NCI-H748 (cell line): Measurements from ENCODE around the gene XIRP1.
"Not testable (repeated sequence)": the region's sequence is repeated elsewhere in the genome, so short reads cannot be mapped to it uniquely, and the experiment has no call there.

Experiments
- DNase-seq: peaks from one replicate; lab custom pipeline; 2025; ENCODE audit not compliant: unreplicated experiment; lab: John Stamatoyannopoulos, UW

The XIRP1 gene

DNA sequence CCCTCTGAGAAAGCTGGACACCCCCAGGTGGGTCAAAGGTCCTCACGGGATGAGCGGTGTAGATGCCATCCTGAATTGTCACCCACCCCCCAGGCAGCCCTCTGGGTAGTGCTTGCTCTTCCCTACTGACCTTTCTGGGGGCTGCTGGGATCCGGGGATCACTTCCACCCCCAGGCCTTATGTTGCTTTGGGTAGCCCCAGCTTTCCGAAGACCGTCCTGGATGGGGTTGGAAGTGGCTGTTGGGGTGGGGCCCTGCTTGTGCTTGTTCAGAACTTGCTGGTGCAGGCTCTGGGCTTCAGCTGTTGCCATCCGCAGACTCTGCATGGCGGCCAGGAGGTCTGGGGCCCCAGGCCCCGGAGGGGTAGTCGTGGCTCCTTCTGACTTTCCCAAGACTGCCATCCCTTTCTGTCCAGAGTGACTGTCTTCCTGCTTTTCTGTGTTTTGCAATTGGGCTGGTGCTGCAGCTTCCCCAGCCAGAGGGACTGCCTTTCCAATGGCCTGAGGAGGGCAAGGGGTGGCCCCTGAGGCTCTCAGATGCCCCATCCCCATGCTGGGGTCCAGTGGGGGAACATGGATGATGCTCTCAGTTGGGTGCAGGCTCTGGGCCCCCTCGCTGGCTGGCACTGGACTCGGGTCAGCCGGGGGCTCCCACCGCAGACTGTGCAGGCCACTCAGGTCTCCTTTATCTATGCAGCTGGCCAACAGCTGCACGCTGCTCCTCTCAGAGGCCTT lies 6.3 kb downstream of the XIRP1 start:
- DNase-seq = no peak

- no peak for DNase-seq
Measured at GRCh38 chr3:39185326-39185958, 7.0 kb downstream of the XIRP1 start.

DNA sequence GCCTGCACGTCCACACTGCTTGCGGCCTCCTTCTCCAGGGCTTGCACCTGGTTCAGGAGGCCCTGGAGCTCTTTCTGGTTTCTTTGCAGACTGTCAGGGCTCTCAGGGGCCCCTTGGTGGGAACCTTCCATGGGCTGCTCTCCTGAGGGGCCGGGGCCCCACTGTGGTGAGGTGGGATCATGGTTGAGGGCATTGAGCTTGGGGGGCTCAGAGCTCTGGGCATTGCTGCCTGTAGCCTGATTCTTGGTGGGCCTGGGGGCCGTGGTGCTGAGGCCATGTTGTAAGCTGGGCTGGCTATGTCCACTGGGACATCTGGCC lies 7.5 kb downstream of the XIRP1 start:
- no peak for DNase-seq

- no peak for DNase-seq
Measured at GRCh38 chr3:39184081-39184967, 8.1 kb downstream of the XIRP1 start.

- no peak for DNase-seq
Measured at GRCh38 chr3:39183211-39184080, 8.9 kb downstream of the XIRP1 start.

DNA sequence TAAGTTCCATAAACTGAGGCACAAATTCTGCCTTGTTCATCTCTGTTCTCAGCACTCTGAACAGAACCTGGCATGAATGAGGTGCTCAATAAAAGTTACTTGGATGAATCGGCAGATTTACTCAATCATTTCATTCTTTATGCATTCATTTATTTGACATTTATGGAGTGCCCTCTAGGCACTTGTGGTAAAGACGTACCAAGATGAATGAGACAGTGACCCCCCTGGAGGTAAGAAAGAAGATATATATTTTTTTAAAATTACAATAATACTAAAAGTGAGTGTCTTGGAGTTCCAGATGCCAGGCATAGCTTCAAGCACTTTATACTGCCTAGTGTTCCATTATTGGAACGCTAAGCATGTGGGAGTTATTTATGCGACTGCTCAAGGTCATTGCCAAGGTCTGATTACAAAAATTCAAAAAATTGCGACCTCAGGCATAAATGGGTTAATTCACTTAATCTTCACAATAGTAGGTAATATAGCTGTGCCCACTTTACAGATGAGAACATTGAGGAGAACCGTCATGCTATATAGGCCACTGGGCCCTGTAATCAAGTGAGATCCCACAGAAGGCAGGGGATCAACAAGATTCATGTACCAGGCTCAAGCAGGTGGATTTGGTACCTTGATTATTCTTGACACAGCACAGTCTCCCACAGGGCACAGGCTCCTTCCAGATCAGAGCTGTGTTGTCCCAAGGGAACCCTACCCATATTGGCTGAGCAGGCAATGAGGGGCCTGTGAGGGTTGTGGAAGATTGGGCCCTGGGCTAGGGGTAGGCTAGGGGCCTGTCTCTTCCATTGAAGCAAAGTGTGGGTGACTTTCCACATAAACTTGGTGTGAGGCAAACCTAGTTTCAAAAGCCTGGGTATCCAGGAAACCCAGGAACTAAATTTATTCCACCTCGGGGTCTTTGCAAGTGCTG lies 10.7 kb downstream of the XIRP1 start:
- DNase-seq = no peak

- DNase-seq = peak; percentile 93
Measured at GRCh38 chr3:39180546-39181346, 11.6 kb downstream of the XIRP1 start.

- DNase-seq = no peak
Measured at GRCh38 chr3:39180183-39180545, 12.2 kb downstream of the XIRP1 start.

- no peak for DNase-seq
Measured at GRCh38 chr3:39178553-39178952, 13.8 kb downstream of the XIRP1 start.

DNA sequence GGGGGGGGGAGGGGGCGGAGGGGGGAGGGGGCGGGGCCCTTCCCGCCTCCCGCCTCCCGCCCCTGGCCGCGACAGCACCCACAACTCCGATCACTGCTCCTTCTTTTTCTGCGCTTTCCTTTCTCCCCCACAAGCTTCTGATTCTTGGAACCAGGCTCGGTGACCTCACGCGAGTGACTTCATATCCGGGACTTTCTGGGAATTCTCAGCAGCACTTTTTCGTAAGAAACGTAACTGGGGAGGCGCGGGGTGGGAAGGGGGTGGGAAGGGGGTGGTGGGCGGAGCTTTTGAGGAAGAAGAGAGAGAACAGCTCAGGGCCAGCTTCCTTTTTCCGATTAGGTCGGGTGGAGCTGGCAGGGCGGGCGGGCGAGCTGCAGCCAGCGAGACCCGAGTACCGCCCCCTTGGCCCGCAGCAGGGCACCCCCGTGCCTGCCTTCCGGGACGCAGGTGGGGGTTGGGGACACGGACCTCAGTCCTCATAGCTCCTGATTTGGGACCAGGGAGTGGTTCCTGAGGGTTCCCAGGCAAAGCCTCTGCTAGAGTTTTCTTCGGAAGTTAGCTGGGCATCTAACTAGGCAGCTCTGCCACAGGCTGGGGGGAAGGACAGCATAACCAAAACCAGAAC lies 14.6 kb downstream of the XIRP1 start:
- peak; percentile 69 for DNase-seq

DNA sequence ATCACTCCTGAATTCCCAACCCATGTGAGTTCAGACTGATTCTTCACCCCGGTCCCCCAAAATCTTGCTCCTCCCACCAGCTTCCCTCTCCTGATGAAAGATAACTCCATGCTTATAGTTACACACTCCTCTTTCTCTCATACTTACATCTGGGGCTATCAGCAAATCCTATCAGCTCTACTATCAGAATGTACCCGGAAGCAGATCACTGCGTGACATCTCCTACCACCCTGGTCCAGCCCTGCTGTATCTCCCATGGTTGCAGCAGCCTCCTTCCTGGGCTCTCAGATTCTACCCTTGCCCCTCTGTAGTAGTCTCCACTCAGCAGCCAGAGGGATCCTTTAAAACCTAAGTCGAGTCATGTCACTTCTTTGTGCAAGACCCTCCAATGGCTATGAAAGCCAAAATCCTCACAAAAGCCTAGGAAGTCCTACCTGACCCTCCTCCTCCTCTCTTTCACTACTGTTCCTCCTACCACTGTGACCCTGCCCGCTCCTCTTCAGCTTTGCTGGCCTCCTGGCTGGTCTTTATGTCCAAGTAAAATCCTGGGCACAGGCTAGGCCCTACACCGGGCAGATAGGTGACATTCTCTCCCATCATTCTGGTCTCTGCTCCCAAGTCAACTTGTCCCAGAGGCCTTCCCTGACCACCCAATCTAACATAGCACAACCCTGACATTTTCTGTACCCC lies 16.2 kb downstream of the XIRP1 start:
- DNase-seq = no peak

GRCh38 chr3:39173318-39174125 lies 18.9 kb downstream of the XIRP1 start:
- DNase-seq = no peak

GRCh38 chr3:39171860-39172259 lies 20.5 kb downstream of the XIRP1 start:
- DNase-seq = no peak

DNA sequence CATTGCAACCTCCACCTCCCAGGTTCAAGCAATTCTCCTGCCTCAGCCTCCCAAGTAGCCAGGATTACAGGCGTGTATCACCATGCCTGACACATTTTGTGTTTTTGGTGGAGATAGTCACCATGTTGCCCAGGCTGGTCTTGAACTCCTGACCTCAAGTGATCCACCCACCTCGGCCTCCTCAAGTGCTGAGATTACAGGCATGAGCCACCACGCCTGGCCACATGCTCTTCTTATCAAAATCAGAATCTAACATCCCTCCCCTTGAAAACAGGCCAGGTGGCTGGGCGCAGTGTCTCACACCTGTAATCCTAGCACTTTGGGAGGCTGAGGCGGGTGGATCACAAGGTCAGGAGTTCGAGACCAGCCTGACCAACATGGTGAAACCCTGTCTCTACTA lies 21.5 kb downstream of the XIRP1 start:
- not testable (repeated sequence) for DNase-seq

DNA sequence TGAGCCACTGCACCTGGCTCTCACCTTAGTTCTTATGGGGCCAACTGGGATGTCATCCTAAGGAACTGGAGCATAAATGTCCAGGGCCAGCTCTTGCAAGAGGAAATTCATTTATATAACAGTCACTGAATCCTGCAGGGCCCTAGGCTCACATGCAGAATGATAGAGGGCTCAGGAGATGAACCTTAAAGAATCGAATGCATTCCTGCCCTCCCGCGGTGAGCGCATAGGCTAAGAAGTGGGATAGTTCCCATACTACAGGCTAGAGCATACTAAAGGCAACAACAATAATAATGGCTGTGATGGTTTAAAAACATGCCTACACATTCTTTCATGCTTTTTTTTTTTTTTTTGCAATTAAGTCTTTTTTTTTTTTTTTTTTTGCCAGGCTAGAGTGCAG lies 21.9 kb downstream of the XIRP1 start:
- DNase-seq = no peak

GRCh38 chr3:39169712-39170111 lies 22.7 kb downstream of the XIRP1 start:
- DNase-seq = no peak

DNA sequence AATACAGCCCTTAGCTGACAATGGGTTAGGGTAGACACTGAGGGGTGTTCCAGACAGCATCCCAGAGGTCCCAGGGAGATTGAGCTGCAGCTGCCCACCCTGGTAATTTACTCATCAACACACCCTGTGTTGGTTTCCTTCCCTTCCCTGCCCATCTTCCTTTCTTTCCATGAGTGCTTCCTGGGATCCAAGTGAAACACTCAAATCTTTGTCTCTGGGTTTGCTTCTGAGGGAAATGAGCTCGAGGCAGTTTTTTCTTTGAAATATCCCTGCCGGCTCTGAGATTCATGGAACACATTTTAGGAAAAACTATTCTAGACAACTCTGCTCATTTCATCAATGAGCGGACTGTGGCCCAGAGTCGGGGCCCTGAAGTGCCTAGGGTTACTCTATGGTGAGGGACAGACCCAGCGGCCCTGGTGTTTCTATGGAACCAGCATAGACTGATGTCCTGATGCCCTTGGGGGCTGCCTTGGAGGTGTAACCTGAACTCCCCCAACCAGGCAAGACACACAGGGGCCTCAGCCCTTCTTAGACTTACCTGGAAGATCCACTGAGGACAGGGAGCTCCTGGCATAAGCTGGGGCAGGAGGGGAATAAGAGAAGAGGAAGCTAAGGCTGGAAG lies 24.1 kb downstream of the XIRP1 start:
- no peak for DNase-seq
